B cell (primary cell): Measurements from ENCODE around the gene AGRP. TPM values are rescaled to one million over a fixed set of nuclear protein-coding genes. Genes with fewer than 3 reads are reported as not detected.

Experiments
- ATAC-seq: fragments of 200-7000 bp; cut with Tn5 transposase; one replicate; pipeline ENCODE4 v1.10.0; 2021; ENCODE audit warnings: low read depth, mild to moderate bottlenecking, moderate number of reproducible peaks, moderate library complexity
- CTCF ChIA-PET: fragments of 350-600 bp; sonication (Branson Sonifier 250); formaldehyde crosslinking; loops from one replicate; lab custom pipeline; 2021; ENCODE audit warnings: antibody characterized with exemption, inconsistent platforms; lab: Charles Lee
- POLR2A ChIA-PET: fragments of 350-600 bp; sonication (Branson Sonifier 250); formaldehyde crosslinking; loops from one replicate; lab custom pipeline; 2021; ENCODE audit warnings: antibody characterized with exemption; lab: Charles Lee
- DNase-seq: peaks from one replicate; pipeline ENCODE4 v3.0.0; 2013
- H2AFZ ChIP-seq: 2 replicates; pipeline ENCODE4 v1.6.1; 2012; ENCODE audit warnings: mild to moderate bottlenecking, low read depth, low read length; ENCODE audit not compliant: insufficient read depth, poor library complexity, severe bottlenecking
- H3K27ac ChIP-seq, 2 donors: 1 replicate in 1 of 2; 2 replicates in 1 of 2; pipeline ENCODE4 v1.5.1; 2012 to 2013; ENCODE audit warnings: low read length in 2 of 2, mild to moderate bottlenecking in 2 of 2, moderate library complexity in 1 of 2
- H3K27me3 ChIP-seq, 4 experiments: fragments of 200-600 bp in 1 of 4; sonication (generic) in 1 of 4; replicated peaks in 1 of 4; 1 replicate in 2 of 4; 2 replicates in 2 of 4; pipeline versions ENCODE4 v1.6.1 to v1.7.0; 2013 to 2016; ENCODE audit warnings: low read length in 3 of 4, mild to moderate bottlenecking in 2 of 4, mixed read lengths in 1 of 4, moderate library complexity in 1 of 4; ENCODE audit not compliant: insufficient read depth in 4 of 4, control insufficient read depth in 3 of 4; ENCODE audit errors: control extremely low read depth in 1 of 4
- H3K36me3 ChIP-seq, 2 experiments: replicated peaks in 1 of 2; 1 replicate in 1 of 2; 2 replicates in 1 of 2; pipeline versions ENCODE4 v1.6.1 to v1.7.1; 2013; ENCODE audit warnings: low read length in 1 of 2; ENCODE audit not compliant: insufficient read depth in 2 of 2, control insufficient read depth in 1 of 2; ENCODE audit errors: control extremely low read depth in 1 of 2, extremely low read depth in 1 of 2
- H3K4me1 ChIP-seq, 2 donors: fragments of 200-600 bp in 1 of 2; sonication (generic) in 1 of 2; 1 replicate in 1 of 2; 2 replicates in 1 of 2; pipeline versions ENCODE4 v1.5.1 to v1.6.1; 2013 to 2017; ENCODE audit warnings: low read length in 2 of 2; ENCODE audit not compliant: control insufficient read depth in 2 of 2, insufficient read depth in 2 of 2
- H3K4me2 ChIP-seq: replicated peaks from 2 replicates; pipeline ENCODE3; 2012; ENCODE audit warnings: mild to moderate bottlenecking, low read depth, low read length; ENCODE audit not compliant: poor library complexity, severe bottlenecking
- H3K4me3 ChIP-seq, 5 experiments: fragments of 200-600 bp in 1 of 5; sonication (generic) in 1 of 5; 1 replicate in 3 of 5; 2 replicates in 2 of 5; pipeline versions ENCODE4 v1.5.1 to v1.7.0; 2011 to 2016; ENCODE audit warnings: low read length in 4 of 5, mild to moderate bottlenecking in 4 of 5, low read depth in 2 of 5, control low read depth in 1 of 5, moderate library complexity in 1 of 5; ENCODE audit not compliant: insufficient read depth in 1 of 5; ENCODE audit errors: control extremely low read depth in 1 of 5, extremely low read depth in 1 of 5
- H3K79me2 ChIP-seq: fragments of 200-600 bp; sonication (generic); one replicate; pipeline ENCODE4 v1.6.0; 2016; ENCODE audit warnings: low read length; ENCODE audit not compliant: control insufficient read depth, insufficient read depth
- H3K9ac ChIP-seq: fragments of 200-600 bp; sonication (generic); 2 replicates; pipeline ENCODE4 v1.6.1; 2017; ENCODE audit warnings: mild to moderate bottlenecking, low read length, moderate library complexity
- H3K9me3 ChIP-seq, 3 donors: one replicate each; pipeline versions ENCODE4 v1.6.1 to v1.7.1; 2013; ENCODE audit warnings: low read length in 2 of 3; ENCODE audit not compliant: control insufficient read depth in 2 of 3, insufficient read depth in 1 of 3; ENCODE audit errors: control extremely low read depth in 1 of 3
- H4K20me1 ChIP-seq: 2 replicates; pipeline ENCODE4 v1.6.0; 2012; ENCODE audit warnings: mild to moderate bottlenecking, low read length; ENCODE audit not compliant: insufficient read depth, control insufficient read depth, poor library complexity, severe bottlenecking
- H3K27ac Mint-ChIP-seq: one replicate; pipeline ENCODE4 v1.8.0; 2021; ENCODE audit warnings: mixed read lengths
- H3K27me3 Mint-ChIP-seq: one replicate; pipeline ENCODE4 v1.8.0; 2021; ENCODE audit warnings: mixed read lengths
- H3K4me1 Mint-ChIP-seq: one replicate; pipeline ENCODE4 v1.8.0; 2021; ENCODE audit warnings: mixed read lengths
- H3K4me3 Mint-ChIP-seq: one replicate; pipeline ENCODE4 v1.8.0; 2021; ENCODE audit warnings: mixed read lengths
- H3K9me3 Mint-ChIP-seq: one replicate; pipeline ENCODE4 v1.8.0; 2022; ENCODE audit warnings: mixed read lengths; ENCODE audit not compliant: insufficient read depth
- EZH2 ChIP-seq: IDR thresholded peaks from 2 replicates; pipeline ENCODE4 v1.6.1; 2012; ENCODE audit warnings: borderline replicate concordance, low read depth, mild to moderate bottlenecking, moderate library complexity, low read length; ENCODE audit not compliant: insufficient read depth, poor library complexity, severe bottlenecking
- WGBS: methylation state at CpG from one replicate; pipeline ENCODE4 v1.1.5; 2013; ENCODE audit warnings: missing lambda C conversion rate; ENCODE audit not compliant: insufficient coverage; 5-methylcytosine and 5-hydroxymethylcytosine counted together
- intact Hi-C: fragments of 100-400 bp; cut with micrococcal nuclease; formaldehyde crosslinking; loops from one replicate; pipeline ENCODE4 v1.10.0; 2022
- polyA plus RNA-seq: library from polyadenylated mRNA; depleted of rRNA; stranded (reverse); fragments of >200 nt; gene quantifications from 2 replicates; pipeline ENCODE4 v1.2.3, GENCODE V29; 2012
- total RNA-seq, 2 donors: library from RNA; stranded (reverse); fragments of 120-200 nt in 1 of 2; gene quantifications; 1 replicate in 1 of 2; 2 replicates in 1 of 2; pipeline versions ENCODE4 v1.2.3 to v1.2.4, GENCODE V29; 2013 to 2022
- TF ChIP-seq, protein P1 (sequence below): fragments of 200-600 bp; IDR thresholded peaks from one replicate; pipeline ENCODE4 v1.8.0; 2022; ENCODE audit warnings: antibody characterized with exemption, mild to moderate bottlenecking

The AGRP gene
- total and polyA plus RNA-seq, 2 donors (not counting 1 experiment from before 2014, with no cell fraction given), result not detected

DNA sequence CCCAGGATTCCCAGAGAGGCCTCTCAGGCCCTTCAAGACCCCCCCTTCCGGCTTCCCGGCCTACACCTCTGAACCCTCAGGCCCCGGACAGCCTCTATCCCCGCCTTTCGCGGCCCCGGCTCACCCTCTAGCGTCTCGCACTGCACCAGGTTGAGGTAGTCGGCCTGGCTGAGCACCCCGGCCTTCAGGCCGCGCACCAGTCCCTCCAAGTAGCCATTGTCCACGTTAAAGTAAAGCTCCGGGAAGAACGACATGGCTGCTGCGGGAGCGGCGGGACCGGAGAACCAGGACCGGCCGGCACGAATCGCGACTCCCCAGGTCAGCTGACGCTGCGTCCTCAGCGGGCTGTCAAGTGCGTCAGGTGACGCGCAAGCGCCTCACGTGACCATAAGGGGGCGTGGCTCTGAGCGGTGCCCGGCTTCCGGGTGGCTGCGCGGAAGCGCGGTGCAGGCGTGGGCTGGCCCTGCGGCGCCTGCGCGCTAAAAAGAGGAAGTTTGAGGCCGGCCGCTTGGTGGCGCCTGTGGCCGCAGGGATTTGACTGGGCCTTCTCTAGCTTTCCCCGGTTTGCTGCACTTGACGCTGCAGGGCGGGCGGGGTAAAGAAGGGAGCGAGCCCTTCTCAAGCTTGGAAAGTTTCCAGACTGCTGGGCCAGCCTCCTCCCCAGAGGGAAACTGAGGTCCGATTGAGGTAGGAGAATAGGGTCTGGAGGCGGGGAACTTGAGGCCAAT, 2.4 kb downstream of the AGRP start, which contains the start of gene ATP6V0D1:
Gene ATP6V0D1, minus strand, starts transcription at position 325 of the 728 bp plus-strand sequence. Its CDS starts 71 bp downstream, at position 254.
- peaks cover 95% of the 10 kb centered on the region for H3K79me2 ChIP-seq
- POLR2A ChIA-PET, result interaction anchor here (0.5 to 2.5 kb wide), 18 partner anchors 8 to 604 kb away, joined by 3 to 19 read pairs (median 5); partner anchors contain the start of genes CARMIL2, CTCF, NFATC3 and PSMB10
- DNase-seq, result peak; percentile 100

More for the DNA sequence above, 2.4 kb downstream of the AGRP start, which contains the start of gene ATP6V0D1:
- Histone ChIP-seq H3K27ac (peak within 1 kb of the TSS; percentile 99 to 100), H2AFZ (peak within 1 kb of the TSS; percentile 77), H4K20me1 (peaks cover 44% of the 10 kb centered on the region), H3K9me3 (peaks cover 0 to 3% (median 0%) of the 10 kb centered on the region in 3 donors), H3K36me3 (peaks cover 0 to 27% of the 10 kb centered on the region in 2 experiments), H3K4me2 (peak within 1 kb of the TSS; percentile 95), H3K9ac (peak within 1 kb of the TSS; percentile 100), H3K4me1 (peaks cover 38 to 52% of the 10 kb centered on the region in 2 donors), H3K4me3 (peak within 1 kb of the TSS; percentile 67 to 100 (median 99)), H3K27me3 (no peaks in the 10 kb centered on the region)
- Mint-ChIP-seq H3K27ac (peak within 1 kb of the TSS; percentile 98), H3K9me3 (no peaks in the 10 kb centered on the region), H3K4me1 (peaks cover 63% of the 10 kb centered on the region), H3K4me3 (peak within 1 kb of the TSS; percentile 99), H3K27me3 (no peaks in the 10 kb centered on the region)
- TF ChIP-seq, protein P1, sequence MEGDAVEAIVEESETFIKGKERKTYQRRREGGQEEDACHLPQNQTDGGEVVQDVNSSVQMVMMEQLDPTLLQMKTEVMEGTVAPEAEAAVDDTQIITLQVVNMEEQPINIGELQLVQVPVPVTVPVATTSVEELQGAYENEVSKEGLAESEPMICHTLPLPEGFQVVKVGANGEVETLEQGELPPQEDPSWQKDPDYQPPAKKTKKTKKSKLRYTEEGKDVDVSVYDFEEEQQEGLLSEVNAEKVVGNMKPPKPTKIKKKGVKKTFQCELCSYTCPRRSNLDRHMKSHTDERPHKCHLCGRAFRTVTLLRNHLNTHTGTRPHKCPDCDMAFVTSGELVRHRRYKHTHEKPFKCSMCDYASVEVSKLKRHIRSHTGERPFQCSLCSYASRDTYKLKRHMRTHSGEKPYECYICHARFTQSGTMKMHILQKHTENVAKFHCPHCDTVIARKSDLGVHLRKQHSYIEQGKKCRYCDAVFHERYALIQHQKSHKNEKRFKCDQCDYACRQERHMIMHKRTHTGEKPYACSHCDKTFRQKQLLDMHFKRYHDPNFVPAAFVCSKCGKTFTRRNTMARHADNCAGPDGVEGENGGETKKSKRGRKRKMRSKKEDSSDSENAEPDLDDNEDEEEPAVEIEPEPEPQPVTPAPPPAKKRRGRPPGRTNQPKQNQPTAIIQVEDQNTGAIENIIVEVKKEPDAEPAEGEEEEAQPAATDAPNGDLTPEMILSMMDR, result peak; percentile 79
- TF ChIP-seq EZH2, result no peak
- peak; percentile 85 for ATAC-seq
- WGBS, result under 1% methylated on average over 53 of the region's 57 CpGs
- intact Hi-C loops, result loop anchor here (1.0 to 10.0 kb wide), 11 partner anchors 8 to 603 kb away; partner anchors contain the start of genes ACD, CTCF, FHOD1 and NUTF2
- CTCF ChIA-PET, result interaction anchor here (0.6 to 23.6 kb wide), 27 partner anchors 13 to 578 kb away, joined by 3 to 817 read pairs (median 4); partner anchors contain the start of genes ACD, C16orf86, CARMIL2 and CTCF
